Activated T-helper 1 cell treated with anti-CD3 and anti-CD28 coated beads, Interleukin-12 subunit alpha, Interleukin-12 subunit beta, Interleukin-2, Interleukin-4 antibody, amounts not matched to agents 30 ng/mL and 10 ng/mL and 1 ng/mL, durations not matched to agents 14 hours and 24 hours and 36 hours (primary cell): ENCODE data around the gene PIN1. TPM values are rescaled to one million over a fixed set of nuclear protein-coding genes. Genes with fewer than 3 reads are reported as not detected.
"Not testable (repeated sequence)": the region's sequence is repeated elsewhere in the genome, so short reads cannot be mapped to it uniquely, and the experiment has no call there.

Experiments used
- DNase-seq: peaks from one replicate; pipeline ENCODE4 v3.0.0; 2021; ENCODE audit warnings: low spot score
- H3K27ac Mint-ChIP-seq: one replicate; pipeline ENCODE4 v1.8.0; 2021; ENCODE audit warnings: mild to moderate bottlenecking, mixed read lengths
- H3K27me3 Mint-ChIP-seq: one replicate; pipeline ENCODE4 v1.8.0; 2022; ENCODE audit warnings: mild to moderate bottlenecking, moderate library complexity, mixed read lengths; ENCODE audit not compliant: insufficient read depth
- H3K36me3 Mint-ChIP-seq: one replicate; pipeline ENCODE4 v1.8.0; 2021; ENCODE audit warnings: low read depth, mixed read lengths
- H3K4me1 Mint-ChIP-seq: one replicate; pipeline ENCODE4 v1.8.0; 2021; ENCODE audit warnings: low read depth, mixed read lengths
- H3K4me3 Mint-ChIP-seq: one replicate; pipeline ENCODE4 v1.8.0; 2021; ENCODE audit warnings: mild to moderate bottlenecking, moderate library complexity, mixed read lengths
- H3K9me3 Mint-ChIP-seq: one replicate; pipeline ENCODE4 v1.8.0; 2021; ENCODE audit warnings: mixed read lengths
- intact Hi-C: fragments of 100-400 bp; cut with micrococcal nuclease; formaldehyde crosslinking; loops from one replicate; pipeline ENCODE4 v1.15.1; 2024
- total RNA-seq: library from RNA; stranded (reverse); gene quantifications from 2 replicates; pipeline ENCODE4 v1.2.3, GENCODE V29; 2022

PIN1 gene
- total RNA-seq, 1 donor from 2014 or later: 87.3 TPM

DNA sequence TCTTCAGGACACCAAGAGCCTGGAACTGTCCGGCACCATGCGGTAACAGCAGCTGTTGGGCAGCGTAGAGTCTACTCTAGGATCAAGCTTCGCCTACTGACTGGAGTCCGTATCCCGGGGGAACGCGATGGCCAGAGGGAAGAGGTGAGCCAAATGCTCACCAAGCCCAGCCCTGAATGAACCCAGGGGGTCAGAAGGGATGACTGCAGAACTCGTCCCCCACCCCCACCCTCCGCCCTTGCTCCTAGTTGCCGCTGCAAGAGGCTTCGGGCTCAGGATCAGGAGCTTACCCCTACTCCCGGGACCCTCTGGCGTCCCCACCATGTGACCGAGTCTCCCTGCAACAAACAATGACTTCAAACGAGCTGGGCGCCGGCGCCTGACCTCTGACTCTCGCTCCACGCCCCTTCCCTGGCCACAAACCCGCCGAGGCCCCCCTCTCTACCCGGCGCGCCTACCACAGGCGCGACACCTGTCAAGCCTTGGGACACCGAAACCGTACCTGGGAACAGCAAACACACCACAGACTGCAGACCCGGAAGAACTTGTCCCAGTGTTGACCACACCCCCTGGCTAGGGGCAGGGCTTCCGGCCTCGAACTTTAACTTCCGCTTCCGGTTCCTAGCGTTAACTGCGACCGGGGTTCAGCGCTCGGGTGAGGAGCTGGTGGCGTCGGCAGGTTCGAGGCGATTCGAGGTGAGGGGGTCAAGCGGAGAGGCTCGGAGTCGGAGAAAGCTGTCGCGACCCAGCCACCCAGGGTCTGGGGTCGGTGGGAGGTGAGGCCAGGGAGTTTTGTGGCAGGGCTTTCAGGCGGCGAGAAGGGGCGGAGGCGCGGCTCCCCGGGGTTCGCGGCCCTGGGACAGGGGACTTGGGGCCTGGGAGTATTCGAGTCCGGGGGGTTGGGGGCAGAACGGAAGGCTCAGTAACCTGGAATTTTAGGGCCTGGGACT is 7.6 kb upstream of the PIN1 start, which contains the start of gene UBL5:
Gene UBL5 (plus strand): TSS at position 630 of the 950 bp plus-strand sequence. CDS start 420 bp downstream, outside the sequence.
- H3K9me3 Mint-ChIP-seq: no peaks in the 10 kb centered on the region
- H3K4me1 Mint-ChIP-seq: peaks cover 13% of the 10 kb centered on the region
- peak within 1 kb of the TSS; percentile 98 for H3K4me3 Mint-ChIP-seq
- peaks cover 19% of the 10 kb centered on the region for H3K36me3 Mint-ChIP-seq
- intact Hi-C loops: loop anchor here (1.0 kb wide), 2 partner anchors 8 kb away; partner anchors contain the start of genes FBXL12 and PIN1
- H3K27me3 Mint-ChIP-seq: no peaks in the 10 kb centered on the region
- DNase-seq: peak; percentile 88
- H3K27ac Mint-ChIP-seq: peak within 1 kb of the TSS; percentile 98

DNA sequence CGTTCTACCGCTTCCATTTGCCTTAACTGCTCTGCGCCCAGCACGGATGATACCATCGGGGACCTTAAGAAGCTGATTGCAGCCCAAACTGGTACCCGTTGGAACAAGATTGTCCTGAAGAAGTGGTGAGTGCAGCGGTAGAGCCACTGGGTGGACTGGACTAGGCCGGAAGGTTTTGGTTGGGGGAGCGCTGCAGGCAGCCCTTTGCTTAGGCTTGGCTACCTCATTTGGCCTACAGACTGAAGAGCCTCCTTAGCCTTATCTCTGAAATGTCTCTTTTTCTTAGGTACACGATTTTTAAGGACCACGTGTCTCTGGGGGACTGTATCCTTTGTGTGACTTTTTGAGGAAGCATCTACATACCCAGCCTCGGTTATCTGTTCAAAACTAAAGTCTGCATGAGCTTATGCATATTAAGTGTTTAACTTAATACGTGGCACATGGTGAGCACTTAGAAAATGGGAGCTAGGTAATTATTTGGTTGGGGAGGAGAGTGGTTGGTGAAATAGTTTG is 6.5 kb upstream of the PIN1 start:
- no peak for DNase-seq
- Mint-ChIP-seq H3K27ac (peak overlapping the region; percentile 29), H3K27me3 (no peaks in the 10 kb centered on the region), H3K4me1 (peaks cover 13% of the 10 kb centered on the region), H3K36me3 (peaks cover 19% of the 10 kb centered on the region), H3K4me3 (peak overlapping the region; percentile 98), H3K9me3 (no peaks in the 10 kb centered on the region)
- intact Hi-C loops: no loop called here

DNA sequence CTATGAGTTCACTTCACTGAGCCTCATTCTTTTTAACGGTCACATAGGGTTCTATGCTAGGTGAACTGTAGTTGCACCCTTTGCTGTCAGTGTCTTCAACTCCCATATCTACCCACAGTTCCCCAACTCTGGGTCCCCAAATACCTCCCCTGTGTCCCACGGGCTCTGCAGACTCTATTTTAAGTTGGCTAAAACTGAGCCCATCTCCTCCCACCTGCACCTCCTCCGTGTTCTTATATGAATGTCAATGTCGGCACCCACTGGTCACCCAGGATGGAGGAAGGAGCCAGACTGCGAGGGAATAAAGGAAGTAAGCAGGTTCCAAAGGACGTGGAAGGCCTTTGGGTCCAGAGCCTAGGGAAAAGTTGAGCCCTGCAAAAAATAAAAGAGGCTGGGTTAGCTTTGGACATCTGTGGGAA is 802 bp upstream of the PIN1 start:
- no peak for DNase-seq
- H3K4me3 Mint-ChIP-seq: peak overlapping the region; percentile 93
- H3K9me3 Mint-ChIP-seq: no peaks in the 10 kb centered on the region
- no peaks in the 10 kb centered on the region for H3K27me3 Mint-ChIP-seq
- H3K36me3 Mint-ChIP-seq: peaks cover 12% of the 10 kb centered on the region
- intact Hi-C loops: loop anchor here (2.0 kb wide), 1 partner anchor 80 kb away; no protein-coding TSS in a partner anchor
- peak overlapping the region; percentile 90 for H3K27ac Mint-ChIP-seq
- peaks cover 10% of the 10 kb centered on the region for H3K4me1 Mint-ChIP-seq

GRCh38 chr19:9835507-9835949 is 410 bp downstream of the PIN1 start:
- intact Hi-C loops: loop anchor here (1.0 to 2.0 kb wide), 8 partner anchors 8 to 695 kb away; partner anchors contain the start of genes FBXL12, TYK2, UBL5 and ZNF317
- Mint-ChIP-seq H3K4me3 (peak overlapping the region; percentile 97), H3K27me3 (no peaks in the 10 kb centered on the region), H3K36me3 (peaks cover 12% of the 10 kb centered on the region), H3K9me3 (no peaks in the 10 kb centered on the region), H3K27ac (peak overlapping the region; percentile 66), H3K4me1 (peaks cover 10% of the 10 kb centered on the region)
- no peak for DNase-seq

- Mint-ChIP-seq H3K4me3 (peak overlapping the region; percentile 97), H3K27ac (peak overlapping the region; percentile 66), H3K27me3 (no peaks in the 10 kb centered on the region), H3K9me3 (no peaks in the 10 kb centered on the region), H3K36me3 (peaks cover 15% of the 10 kb centered on the region), H3K4me1 (peaks cover 10% of the 10 kb centered on the region)
- no peak for DNase-seq
- intact Hi-C loops: no loop called here
These were observed 903 bp downstream of the PIN1 start for GRCh38 chr19:9836021-9836420.

DNA sequence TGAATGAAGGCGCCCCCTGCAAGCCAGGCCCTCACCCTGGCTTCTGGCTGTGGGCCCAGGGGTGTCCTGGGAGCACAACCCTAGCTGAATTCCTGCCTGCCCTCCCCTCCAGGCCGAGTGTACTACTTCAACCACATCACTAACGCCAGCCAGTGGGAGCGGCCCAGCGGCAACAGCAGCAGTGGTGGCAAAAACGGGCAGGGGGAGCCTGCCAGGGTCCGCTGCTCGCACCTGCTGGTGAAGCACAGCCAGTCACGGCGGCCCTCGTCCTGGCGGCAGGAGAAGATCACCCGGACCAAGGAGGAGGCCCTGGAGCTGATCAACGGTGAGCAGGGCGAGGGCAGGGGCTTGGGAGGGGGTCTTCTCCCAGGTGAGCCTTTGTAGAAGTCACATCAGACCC is 3.2 kb downstream of the PIN1 start:
- DNase-seq: no peak
- Mint-ChIP-seq H3K4me3 (peak overlapping the region; percentile 22), H3K27ac (no peak overlapping the region), H3K4me1 (peaks cover 10% of the 10 kb centered on the region), H3K27me3 (no peaks in the 10 kb centered on the region), H3K9me3 (no peaks in the 10 kb centered on the region), H3K36me3 (peaks cover 34% of the 10 kb centered on the region)
- intact Hi-C loops: no loop called here

DNA sequence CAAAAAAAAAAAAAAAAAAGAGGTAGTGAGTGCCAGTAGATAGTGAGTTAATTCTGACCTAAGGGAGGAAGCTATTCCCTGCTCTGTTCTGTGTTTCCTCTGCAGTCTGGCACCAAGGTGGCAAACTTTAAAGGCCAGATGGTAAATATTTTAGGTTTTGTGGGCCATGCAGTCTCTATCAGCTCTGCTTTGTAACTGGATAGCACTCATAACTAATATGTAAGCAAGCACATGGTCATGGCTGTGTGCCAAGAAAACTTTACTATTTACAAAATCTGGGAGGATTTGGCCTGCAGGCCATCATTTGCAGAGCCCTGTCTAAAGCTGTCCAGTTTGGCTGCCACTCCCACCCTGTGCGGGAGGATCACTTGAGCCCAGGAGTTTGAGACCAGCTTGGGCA is 4.3 kb downstream of the PIN1 start:
- no peaks in the 10 kb centered on the region for H3K27me3 Mint-ChIP-seq
- intact Hi-C loops: no loop called here
- H3K4me3 Mint-ChIP-seq: no peak overlapping the region
- no peak overlapping the region for H3K27ac Mint-ChIP-seq
- H3K4me1 Mint-ChIP-seq: peaks cover 10% of the 10 kb centered on the region
- H3K36me3 Mint-ChIP-seq: peaks cover 42% of the 10 kb centered on the region
- H3K9me3 Mint-ChIP-seq: no peaks in the 10 kb centered on the region
- DNase-seq: no peak

DNA sequence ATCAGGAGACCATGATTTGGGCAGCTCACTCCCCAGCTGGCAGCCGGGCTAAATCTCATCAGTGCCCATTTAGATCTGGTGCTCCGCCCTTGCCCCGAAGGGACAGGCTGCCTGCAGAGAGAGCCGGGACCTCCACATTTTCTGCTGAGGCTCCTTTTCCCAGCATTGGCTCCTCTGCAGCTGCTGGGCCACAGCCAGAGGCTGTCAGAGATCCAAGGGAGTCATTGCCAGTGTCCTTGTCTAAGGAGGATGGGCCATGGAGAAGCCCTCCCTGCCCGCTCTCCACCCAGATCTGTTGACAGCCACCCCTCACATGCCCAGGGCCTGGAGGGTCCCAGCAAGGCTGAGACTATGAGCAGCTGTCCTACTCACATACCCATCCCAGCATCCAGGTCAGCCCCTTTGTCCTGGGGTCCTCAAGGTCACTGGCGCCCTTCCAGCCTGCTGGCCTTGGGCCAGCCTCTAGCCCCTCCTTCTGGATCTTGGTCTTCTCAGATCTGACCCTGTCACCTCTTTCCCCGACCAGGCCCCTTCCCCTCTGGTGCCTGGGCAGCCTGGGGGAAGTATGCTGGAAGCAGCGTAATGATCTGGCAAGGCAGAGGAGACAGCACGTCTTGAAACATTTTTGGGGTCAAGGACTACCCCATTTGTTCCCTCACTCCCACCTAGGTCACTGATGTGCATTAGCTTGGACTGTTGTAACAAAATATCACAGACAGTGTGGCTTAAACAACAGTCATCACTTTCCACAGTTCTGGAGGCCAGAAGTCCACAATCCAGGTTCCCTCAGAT is 7.9 kb downstream of the PIN1 start:
- no peak for DNase-seq
- Mint-ChIP-seq H3K9me3 (no peaks in the 10 kb centered on the region), H3K4me3 (no peak overlapping the region), H3K27me3 (no peaks in the 10 kb centered on the region), H3K4me1 (peaks cover 6% of the 10 kb centered on the region), H3K36me3 (peaks cover 55% of the 10 kb centered on the region), H3K27ac (no peak overlapping the region)
- intact Hi-C loops: no loop called here

GRCh38 chr19:9843626-9844273 is 8.6 kb downstream of the PIN1 start:
- intact Hi-C loops, H3K27me3 Mint-ChIP-seq, H3K4me1 Mint-ChIP-seq, DNase-seq, H3K4me3 Mint-ChIP-seq, H3K27ac Mint-ChIP-seq, H3K9me3 Mint-ChIP-seq: not testable (repeated sequence)
- H3K36me3 Mint-ChIP-seq: peaks cover 56% of the 10 kb centered on the region

DNA sequence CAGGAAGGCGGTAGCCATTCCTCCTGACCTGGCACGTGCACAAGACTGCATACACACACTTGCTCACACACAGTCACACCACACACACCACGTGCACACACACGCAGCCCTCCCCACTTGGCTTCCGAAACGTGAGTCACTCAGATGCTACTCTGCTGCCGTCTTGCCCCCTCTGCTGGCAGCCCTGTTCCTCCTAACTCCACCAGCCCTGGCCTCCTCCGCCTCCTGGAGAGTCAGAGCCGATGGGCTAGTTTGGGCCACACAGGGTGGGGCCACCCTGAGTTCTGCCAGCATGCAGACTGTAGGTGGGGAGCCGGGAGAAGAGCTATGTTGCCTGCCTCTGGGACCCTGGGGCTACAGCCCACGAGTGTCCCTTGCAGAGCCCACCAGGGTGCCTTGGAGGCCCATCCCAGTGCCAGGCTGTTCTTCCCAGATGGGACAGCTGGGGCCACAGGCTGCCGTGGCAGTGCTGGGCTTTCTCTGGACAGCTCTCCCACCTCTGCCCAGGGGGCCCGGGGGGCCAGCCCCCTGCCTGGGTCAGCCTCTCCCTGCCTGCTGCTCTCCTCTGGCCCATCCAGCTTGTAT is 12.1 kb downstream of the PIN1 start:
- Mint-ChIP-seq H3K36me3 (peaks cover 36% of the 10 kb centered on the region), H3K4me3 (no peak overlapping the region), H3K27me3 (no peaks in the 10 kb centered on the region), H3K9me3 (no peaks in the 10 kb centered on the region), H3K27ac (no peak overlapping the region), H3K4me1 (peaks cover 6% of the 10 kb centered on the region)
- intact Hi-C loops: loop anchor here (2.0 kb wide), 1 partner anchor 16 kb away; no protein-coding TSS in a partner anchor
- no peak for DNase-seq

GRCh38 chr19:9848060-9848459 is 12.9 kb downstream of the PIN1 start:
- DNase-seq: no peak
- Mint-ChIP-seq H3K36me3 (peaks cover 29% of the 10 kb centered on the region), H3K27me3 (no peaks in the 10 kb centered on the region), H3K9me3 (no peaks in the 10 kb centered on the region), H3K4me1 (peaks cover 6% of the 10 kb centered on the region), H3K4me3 (no peak overlapping the region), H3K27ac (no peak overlapping the region)
- intact Hi-C loops: no loop called here

DNA sequence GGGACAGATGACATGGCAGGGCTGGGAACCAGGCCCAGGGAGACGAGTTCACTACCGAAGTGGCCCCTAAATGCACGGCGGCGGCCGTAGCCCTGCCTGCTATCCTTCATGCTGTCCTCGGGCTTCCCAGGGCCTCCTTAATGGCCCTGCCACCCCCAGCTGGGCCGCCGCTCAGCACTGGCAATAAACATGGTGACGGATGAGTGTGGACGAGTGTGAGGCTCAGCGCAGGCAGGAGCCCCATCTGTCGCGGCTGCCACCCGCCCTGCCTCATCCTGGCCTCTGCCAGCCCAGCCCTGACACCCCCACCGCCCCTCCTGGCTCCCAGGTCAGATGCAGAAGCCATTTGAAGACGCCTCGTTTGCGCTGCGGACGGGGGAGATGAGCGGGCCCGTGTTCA is 13.6 kb downstream of the PIN1 start:
- no peak for DNase-seq
- Mint-ChIP-seq H3K27me3 (no peaks in the 10 kb centered on the region), H3K9me3 (no peaks in the 10 kb centered on the region), H3K27ac (no peak overlapping the region), H3K4me3 (no peak overlapping the region), H3K4me1 (peaks cover 6% of the 10 kb centered on the region), H3K36me3 (peaks cover 23% of the 10 kb centered on the region)
- intact Hi-C loops: no loop called here
